ENCODE results near the gene CDK13.
"Not testable (repeated sequence)": the region's sequence is repeated elsewhere in the genome, so short reads cannot be mapped to it uniquely, and the experiment has no call there.

Gene CDK13

GRCh38 chr7:39949971-39950472, at the start of gene CDK13:
Gene CDK13 (plus strand): TSS chr7:39950256. CDS start chr7:39950642, 386 bp downstream.
- peak; percentile 85 for DNase-seq

DNA sequence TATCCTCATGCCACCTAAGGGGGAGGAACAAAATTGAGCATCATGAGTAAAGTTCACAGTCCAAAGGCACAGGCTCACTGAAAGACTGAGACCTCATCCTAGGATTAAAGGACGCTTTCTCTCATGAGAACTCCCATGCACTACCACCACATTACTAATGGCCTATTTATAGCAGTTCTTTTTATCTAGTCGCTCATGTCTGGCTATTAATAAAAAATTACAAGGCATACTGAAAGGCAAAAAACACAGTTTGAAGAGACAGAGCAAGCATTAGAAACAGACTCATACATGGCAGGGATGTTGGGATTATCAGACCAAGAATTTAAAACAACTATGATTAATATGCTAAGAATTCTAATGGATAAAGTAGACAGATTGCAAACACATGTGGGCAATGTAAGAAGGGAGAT, 46.0 kb upstream of the CDK13 start:
- no peak for DNase-seq

- DNase-seq: no peak
Measured at GRCh38 chr7:39908141-39908540, 41.9 kb upstream of the CDK13 start.

GRCh38 chr7:39908973-39909372, 41.1 kb upstream of the CDK13 start:
- no peak for DNase-seq

DNA sequence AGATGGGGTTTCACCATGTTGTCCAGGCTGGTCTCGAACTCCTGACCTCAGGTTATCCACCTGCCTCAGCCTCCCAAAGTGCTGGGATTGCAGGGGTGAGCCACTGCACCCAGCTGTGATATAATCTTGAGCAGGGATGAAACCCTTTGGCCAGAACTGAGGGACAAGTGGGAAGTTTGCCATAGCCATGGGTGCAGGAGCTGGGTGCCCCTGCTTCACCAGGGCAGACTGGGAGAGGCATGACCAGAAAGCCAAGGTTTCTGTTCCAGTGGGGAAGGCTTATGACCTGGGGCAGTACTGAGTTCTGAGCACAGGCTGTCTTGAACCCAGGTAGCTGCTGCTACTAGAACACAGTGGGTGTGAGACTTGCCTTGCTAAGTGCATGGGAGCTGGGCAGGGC, 40.5 kb upstream of the CDK13 start:
- DNase-seq: no peak

GRCh38 chr7:39910108-39910869, 39.8 kb upstream of the CDK13 start:
- DNase-seq: peak; percentile 8

DNA sequence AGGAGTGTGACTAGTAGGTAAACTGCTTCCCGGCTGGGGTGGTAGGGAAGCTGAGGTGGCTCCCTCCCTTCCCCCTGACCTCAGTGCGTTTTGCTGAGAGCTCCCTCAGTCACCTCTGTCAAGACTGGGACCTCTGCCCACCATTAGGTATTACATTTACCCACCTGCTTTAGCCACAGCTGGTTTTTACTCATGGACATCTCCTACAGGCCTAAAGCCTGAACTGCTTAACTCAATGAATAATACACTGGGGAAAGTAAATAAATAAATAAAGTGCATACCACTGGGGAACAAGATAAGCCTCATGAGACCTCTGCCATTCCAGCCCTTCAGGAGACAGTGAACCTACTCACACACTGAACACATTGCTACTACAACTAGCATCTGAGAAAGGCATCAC, 38.9 kb upstream of the CDK13 start:
- DNase-seq: no peak

GRCh38 chr7:39915847-39916246, 34.2 kb upstream of the CDK13 start:
- DNase-seq: not testable (repeated sequence)

DNA sequence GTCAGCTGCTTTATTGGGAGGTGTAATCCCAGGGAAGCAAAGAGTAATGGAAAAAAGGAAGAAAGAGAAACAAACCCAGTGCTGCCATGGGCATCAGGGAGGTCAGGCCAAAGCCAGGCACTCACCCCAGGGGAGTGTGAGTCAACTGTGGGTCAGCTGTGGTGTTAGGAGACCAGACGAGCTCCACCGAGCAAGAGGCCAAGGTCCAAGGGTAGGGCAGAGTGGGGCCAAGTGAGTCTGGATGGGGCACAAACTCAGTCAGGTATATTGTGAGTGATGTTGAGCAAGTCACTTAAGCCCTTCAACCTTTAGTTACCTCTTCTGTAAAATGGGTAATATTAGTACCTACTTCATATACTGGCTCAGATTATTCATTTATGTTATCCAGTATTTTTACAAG, 30.4 kb upstream of the CDK13 start:
- DNase-seq: no peak

DNA sequence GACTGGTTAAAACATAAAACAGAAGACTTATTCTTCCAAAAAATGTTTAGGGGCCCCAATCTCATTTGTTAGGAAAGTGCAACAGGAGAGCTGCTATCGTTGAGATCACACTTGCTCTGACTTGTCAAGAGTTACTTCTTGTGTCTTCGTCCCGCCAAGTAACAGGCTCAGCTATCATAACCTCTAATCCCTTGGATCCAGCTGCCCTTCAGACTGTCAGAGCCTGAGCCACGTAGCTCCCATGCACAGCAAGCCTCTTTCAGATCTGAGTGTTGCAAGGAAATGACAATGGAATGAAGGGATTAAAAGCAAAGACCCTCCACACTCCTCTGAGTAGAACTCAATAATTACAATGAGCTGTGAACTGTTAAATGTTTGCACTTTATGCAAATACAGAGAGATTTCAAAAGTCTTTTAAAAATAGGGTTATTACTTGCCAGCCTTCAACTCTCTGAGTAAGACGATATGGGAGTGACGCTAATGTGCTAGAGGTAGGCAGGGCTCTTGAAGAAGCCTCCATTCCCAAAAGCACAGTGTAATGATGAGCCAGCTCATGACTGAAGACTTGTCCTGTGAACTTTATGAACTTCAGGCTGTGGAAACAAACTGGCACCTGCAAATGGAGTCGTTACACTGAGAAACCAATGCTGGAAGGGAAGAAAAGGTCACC, 28.4 kb upstream of the CDK13 start:
- DNase-seq: no peak

- no peak for DNase-seq
Measured at GRCh38 chr7:39922580-39922979, 27.5 kb upstream of the CDK13 start.

DNA sequence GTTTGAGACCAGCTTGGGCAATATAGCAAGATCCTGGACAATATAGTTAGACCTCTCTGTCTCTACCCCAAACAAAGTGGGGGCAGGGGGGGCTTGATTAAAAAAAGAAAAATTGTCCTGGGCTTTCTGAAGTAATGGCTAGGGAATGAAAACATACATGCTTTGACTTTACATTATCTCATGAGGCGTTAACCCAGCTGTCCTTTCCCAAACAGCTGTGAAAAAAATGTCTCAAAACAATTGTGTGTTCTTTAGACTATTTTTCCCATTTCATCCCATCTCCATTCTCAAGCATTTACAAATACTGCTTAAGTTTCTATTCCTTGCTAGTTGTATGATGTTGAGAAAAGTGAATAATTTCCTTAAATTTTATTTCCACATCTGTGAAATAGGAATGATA, 27.0 kb upstream of the CDK13 start:
- no peak for DNase-seq

DNA sequence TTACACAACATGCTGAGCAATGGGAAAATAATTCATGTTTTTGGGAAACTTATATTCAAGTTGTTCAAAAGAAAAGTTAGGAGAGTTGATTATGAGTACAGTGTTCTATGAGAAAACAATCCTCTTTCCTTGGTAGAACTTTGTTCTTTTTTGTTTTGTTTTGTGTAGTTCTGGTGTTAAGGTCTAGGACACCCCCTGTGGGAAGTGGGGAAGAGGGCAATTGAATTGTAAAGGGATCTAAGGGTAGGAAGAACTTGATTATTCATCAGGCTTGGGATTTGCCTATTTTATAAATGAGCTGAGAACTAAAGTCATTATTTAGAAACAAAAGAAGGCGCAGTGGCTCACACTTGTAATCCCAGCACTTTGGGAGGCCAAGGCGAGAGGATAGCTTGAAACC, 25.9 kb upstream of the CDK13 start:
- DNase-seq: no peak

- no peak for DNase-seq
Measured at GRCh38 chr7:39926111-39926510, 23.9 kb upstream of the CDK13 start.

DNA sequence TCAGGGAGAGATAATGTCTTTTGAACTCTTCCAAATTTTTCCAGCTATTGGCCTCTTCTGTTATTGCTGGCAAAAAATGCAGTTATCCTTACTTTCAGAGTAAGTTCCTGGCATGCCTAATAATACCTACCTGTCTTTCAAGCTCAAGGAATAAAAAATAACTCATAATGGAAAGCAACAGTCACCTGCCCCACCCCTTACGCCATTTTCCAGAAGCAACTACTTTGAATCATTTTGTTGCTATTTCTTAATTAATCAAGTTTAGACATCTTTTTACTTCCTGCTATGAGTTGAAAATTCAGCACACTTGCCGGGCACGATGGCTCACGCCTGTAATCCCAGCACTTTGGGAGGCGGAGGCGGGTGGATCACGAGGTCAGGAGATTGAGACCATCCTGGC, 23.0 kb upstream of the CDK13 start:
- no peak for DNase-seq

DNA sequence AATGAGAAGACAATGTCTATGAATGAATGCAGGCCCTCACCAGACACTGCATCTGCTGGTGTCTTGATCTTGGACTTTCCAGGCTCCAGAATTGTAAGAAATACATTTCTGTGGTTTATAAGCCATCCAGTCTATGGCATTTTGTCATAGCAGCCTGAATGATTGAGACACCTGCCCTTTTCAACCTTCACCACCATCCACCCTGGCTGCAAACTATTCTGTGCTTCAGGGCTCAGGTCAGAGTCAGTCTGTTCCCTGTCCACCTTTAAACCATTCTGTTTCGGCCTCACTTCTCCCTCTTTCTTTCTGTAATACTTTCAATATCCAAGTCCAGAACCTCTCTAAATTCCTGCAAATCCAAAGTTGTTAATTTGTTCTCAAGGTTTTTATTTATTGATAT, 15.9 kb upstream of the CDK13 start:
- no peak for DNase-seq

DNA sequence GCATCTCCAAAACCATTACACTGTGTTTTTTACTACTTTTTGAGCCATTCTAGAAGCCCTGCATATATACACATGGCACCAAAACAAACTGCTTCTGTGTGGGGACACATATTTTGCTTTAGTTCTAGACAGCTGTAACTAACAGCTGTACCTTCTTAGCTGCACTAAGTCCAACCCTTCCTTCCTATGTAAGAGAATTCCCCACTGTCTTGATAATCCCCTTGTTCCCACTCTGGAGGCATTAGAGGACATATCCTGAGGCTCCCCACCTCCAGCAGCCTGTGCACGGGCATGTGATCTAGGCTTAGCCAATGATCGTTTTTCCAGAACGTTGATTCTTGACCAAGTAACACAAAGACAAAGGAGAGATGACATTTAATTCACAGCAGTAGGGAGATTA, 13.3 kb upstream of the CDK13 start:
- DNase-seq: no peak

DNA sequence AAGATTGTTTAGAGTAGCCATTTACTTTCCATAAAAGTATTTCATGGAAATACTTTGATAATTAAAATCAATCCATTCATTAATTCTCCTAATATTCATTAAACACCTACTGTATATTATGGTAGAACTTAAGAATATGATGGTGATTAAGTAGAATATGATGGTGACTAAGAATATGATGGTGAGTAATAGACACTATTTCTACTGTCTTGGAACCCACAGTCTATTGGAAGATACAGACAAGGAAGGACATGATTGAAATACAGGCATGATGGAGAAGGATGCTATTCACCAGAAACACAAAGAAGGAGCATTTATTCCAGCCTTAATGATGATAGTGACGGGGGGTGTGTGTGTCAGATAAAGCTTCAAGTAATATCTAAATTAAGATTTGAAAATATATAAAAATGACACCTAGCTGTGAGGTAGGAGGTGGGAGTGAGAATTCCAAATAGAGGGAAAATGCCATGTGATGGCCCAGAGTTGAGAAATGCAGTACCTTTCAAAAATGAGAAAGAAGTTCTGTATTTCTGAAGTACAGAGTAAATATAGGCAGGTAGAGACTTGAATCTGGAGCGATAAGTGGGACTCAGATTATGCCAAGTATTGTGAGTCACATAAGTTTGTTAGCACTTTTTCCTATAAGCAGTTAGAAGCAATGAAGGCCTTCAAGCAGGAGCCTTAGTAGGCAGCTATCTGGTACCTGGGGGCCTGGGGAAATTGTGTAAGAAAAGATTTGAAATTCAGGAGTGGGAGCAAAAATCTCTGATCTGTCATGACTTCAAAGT, 12.5 kb upstream of the CDK13 start:
- DNase-seq: no peak

GRCh38 chr7:39942883-39943282, 7.2 kb upstream of the CDK13 start:
- no peak for DNase-seq

DNA sequence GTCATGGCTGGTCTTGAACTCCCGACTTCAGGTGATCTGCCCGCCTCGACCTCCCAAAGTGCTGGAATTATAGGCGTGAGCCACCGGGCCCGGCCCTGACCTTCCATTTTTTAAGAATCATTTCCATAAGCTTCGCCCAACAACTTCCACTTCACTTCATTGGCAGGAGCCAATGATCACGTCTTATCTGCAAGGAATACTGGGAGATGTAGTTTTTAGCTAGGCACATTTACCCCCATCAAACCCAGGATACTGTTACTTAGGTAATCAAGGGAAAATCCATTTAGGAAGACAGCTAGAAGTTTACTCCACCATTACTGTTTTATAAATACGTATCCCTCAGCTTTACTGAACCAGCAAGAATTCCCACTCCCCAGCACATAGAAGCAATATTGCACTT, 3.4 kb upstream of the CDK13 start:
- no peak for DNase-seq

GRCh38 chr7:39948375-39948955, 1.6 kb upstream of the CDK13 start:
- DNase-seq: peak; percentile 37

GRCh38 chr7:39948956-39949928, 814 bp upstream of the CDK13 start:
- DNase-seq: peak; percentile 97
